ENCODE measurements around the gene ARRB1. TPM values are rescaled to one million over a fixed set of nuclear protein-coding genes. Genes with fewer than 3 reads are reported as not detected.
A peak's percentile ranks its signal among the peaks of the same experiment; 100 is the strongest.

ARRB1 gene
- total and polyA plus RNA-seq, 9 of the 15 experiments (the other 6 are each of a cell fraction or from before 2014, with no cell fraction given): 6.6 to 45.4 (median 28.5) TPM

DNA sequence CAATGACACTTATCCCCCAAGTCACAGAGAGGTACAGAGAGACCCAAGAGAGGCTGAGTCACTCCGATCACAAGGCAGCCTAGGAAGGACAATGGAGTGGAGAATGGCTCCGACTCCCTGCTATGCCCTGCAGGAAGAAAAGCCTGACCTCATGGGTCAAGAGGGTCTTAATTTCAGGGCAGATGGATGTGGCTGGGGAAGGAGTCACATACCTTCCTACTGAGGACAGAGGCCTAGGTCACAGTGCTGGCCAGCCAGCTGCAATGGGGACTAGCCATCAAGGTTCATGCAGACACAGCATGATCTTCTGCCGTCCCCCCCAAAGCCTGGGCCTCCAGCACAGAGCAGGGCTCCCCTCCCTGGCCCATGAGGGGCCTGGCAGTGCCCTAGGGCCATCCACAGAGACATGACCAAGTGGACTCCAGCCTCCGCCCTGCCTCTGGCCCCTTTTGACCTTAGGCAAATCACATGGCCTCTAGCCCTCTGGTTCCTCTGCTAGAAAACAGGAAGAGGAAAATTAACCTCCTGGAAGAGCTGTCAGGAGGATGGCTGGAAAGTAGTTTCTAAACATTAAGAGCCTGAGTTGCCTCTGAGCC lies 1.8 kb downstream of the ARRB1 start (continued):
- TF ChIP-seq, protein P1, sequence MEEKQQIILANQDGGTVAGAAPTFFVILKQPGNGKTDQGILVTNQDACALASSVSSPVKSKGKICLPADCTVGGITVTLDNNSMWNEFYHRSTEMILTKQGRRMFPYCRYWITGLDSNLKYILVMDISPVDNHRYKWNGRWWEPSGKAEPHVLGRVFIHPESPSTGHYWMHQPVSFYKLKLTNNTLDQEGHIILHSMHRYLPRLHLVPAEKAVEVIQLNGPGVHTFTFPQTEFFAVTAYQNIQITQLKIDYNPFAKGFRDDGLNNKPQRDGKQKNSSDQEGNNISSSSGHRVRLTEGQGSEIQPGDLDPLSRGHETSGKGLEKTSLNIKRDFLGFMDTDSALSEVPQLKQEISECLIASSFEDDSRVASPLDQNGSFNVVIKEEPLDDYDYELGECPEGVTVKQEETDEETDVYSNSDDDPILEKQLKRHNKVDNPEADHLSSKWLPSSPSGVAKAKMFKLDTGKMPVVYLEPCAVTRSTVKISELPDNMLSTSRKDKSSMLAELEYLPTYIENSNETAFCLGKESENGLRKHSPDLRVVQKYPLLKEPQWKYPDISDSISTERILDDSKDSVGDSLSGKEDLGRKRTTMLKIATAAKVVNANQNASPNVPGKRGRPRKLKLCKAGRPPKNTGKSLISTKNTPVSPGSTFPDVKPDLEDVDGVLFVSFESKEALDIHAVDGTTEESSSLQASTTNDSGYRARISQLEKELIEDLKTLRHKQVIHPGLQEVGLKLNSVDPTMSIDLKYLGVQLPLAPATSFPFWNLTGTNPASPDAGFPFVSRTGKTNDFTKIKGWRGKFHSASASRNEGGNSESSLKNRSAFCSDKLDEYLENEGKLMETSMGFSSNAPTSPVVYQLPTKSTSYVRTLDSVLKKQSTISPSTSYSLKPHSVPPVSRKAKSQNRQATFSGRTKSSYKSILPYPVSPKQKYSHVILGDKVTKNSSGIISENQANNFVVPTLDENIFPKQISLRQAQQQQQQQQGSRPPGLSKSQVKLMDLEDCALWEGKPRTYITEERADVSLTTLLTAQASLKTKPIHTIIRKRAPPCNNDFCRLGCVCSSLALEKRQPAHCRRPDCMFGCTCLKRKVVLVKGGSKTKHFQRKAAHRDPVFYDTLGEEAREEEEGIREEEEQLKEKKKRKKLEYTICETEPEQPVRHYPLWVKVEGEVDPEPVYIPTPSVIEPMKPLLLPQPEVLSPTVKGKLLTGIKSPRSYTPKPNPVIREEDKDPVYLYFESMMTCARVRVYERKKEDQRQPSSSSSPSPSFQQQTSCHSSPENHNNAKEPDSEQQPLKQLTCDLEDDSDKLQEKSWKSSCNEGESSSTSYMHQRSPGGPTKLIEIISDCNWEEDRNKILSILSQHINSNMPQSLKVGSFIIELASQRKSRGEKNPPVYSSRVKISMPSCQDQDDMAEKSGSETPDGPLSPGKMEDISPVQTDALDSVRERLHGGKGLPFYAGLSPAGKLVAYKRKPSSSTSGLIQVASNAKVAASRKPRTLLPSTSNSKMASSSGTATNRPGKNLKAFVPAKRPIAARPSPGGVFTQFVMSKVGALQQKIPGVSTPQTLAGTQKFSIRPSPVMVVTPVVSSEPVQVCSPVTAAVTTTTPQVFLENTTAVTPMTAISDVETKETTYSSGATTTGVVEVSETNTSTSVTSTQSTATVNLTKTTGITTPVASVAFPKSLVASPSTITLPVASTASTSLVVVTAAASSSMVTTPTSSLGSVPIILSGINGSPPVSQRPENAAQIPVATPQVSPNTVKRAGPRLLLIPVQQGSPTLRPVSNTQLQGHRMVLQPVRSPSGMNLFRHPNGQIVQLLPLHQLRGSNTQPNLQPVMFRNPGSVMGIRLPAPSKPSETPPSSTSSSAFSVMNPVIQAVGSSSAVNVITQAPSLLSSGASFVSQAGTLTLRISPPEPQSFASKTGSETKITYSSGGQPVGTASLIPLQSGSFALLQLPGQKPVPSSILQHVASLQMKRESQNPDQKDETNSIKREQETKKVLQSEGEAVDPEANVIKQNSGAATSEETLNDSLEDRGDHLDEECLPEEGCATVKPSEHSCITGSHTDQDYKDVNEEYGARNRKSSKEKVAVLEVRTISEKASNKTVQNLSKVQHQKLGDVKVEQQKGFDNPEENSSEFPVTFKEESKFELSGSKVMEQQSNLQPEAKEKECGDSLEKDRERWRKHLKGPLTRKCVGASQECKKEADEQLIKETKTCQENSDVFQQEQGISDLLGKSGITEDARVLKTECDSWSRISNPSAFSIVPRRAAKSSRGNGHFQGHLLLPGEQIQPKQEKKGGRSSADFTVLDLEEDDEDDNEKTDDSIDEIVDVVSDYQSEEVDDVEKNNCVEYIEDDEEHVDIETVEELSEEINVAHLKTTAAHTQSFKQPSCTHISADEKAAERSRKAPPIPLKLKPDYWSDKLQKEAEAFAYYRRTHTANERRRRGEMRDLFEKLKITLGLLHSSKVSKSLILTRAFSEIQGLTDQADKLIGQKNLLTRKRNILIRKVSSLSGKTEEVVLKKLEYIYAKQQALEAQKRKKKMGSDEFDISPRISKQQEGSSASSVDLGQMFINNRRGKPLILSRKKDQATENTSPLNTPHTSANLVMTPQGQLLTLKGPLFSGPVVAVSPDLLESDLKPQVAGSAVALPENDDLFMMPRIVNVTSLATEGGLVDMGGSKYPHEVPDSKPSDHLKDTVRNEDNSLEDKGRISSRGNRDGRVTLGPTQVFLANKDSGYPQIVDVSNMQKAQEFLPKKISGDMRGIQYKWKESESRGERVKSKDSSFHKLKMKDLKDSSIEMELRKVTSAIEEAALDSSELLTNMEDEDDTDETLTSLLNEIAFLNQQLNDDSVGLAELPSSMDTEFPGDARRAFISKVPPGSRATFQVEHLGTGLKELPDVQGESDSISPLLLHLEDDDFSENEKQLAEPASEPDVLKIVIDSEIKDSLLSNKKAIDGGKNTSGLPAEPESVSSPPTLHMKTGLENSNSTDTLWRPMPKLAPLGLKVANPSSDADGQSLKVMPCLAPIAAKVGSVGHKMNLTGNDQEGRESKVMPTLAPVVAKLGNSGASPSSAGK (IDR thresholded peaks at IDR 0.05): no peak; the same call in 1 of the 2 replicates
- TF ChIP-seq MYNN (IDR thresholded peaks at IDR 0.05): 0 out of 2 replicates have a peak, but pooled peaks have one; percentile 35
- TF ChIP-seq MYNN (CRISPR knock-in tag; IDR thresholded peaks at IDR 0.05): no peak
- TF ChIP-seq L3MBTL2 (IDR thresholded peaks at IDR 0.05): peak; percentile 30
- no peak for TF ChIP-seq ZFP30 (CRISPR knock-in tag; IDR thresholded peaks at IDR 0.05; ENCODE audit: borderline replicate concordance)
- TF ChIP-seq ETV1 (tag; conservative IDR thresholded peaks at IDR 0.05; ENCODE audit: low read depth): peak; percentile 54; the same call in 1 of the 2 replicates
- no peak; the same call in 1 of the 2 replicates for TF ChIP-seq ZC3H4 (CRISPR knock-in tag; IDR thresholded peaks at IDR 0.05; ENCODE audit: borderline replicate concordance)
- TF ChIP-seq ZNF408 (CRISPR knock-in tag; IDR thresholded peaks at IDR 0.05; ENCODE audit: low read depth): no peak
- no peak for TF ChIP-seq SMARCE1 (IDR thresholded peaks at IDR 0.05)
- no peak for TF ChIP-seq EZH2 (IDR thresholded peaks at IDR 0.05; ENCODE audit: borderline replicate concordance, low read depth, low read length)
- TF ChIP-seq SIN3B (IDR thresholded peaks at IDR 0.05; ENCODE audit: low read depth): no peak
- TF ChIP-seq, protein P2, sequence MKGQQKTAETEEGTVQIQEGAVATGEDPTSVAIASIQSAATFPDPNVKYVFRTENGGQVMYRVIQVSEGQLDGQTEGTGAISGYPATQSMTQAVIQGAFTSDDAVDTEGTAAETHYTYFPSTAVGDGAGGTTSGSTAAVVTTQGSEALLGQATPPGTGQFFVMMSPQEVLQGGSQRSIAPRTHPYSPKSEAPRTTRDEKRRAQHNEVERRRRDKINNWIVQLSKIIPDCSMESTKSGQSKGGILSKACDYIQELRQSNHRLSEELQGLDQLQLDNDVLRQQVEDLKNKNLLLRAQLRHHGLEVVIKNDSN (CRISPR knock-in tag; IDR thresholded peaks at IDR 0.05): peak; percentile 72
- TF ChIP-seq, protein P3, sequence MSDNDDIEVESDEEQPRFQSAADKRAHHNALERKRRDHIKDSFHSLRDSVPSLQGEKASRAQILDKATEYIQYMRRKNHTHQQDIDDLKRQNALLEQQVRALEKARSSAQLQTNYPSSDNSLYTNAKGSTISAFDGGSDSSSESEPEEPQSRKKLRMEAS (CRISPR knock-in tag; IDR thresholded peaks at IDR 0.05): no peak
- no peak for TF ChIP-seq NCOA2 (IDR thresholded peaks at IDR 0.05; ENCODE audit: partially characterized antibody in 2 of 2)
- no peak for TF ChIP-seq ZNF764 (CRISPR knock-in tag; IDR thresholded peaks at IDR 0.05; ENCODE audit: low read depth)
- TF ChIP-seq SAP30 (IDR thresholded peaks at IDR 0.05; ENCODE audit: borderline replicate concordance, insufficient read depth, low read depth, low read length, poor library complexity, severe bottlenecking): no peak
- no peak for TF ChIP-seq ZNF133 (CRISPR knock-in tag; IDR thresholded peaks at IDR 0.05)
